ENCODE data around the gene DCANP1. TPM values are rescaled to one million over a fixed set of nuclear protein-coding genes. Genes with fewer than 3 reads are reported as not detected.

Gene DCANP1
- total RNA-seq, 4 donors from 2014 or later = 0.26 TPM; not detected in 3

DNA sequence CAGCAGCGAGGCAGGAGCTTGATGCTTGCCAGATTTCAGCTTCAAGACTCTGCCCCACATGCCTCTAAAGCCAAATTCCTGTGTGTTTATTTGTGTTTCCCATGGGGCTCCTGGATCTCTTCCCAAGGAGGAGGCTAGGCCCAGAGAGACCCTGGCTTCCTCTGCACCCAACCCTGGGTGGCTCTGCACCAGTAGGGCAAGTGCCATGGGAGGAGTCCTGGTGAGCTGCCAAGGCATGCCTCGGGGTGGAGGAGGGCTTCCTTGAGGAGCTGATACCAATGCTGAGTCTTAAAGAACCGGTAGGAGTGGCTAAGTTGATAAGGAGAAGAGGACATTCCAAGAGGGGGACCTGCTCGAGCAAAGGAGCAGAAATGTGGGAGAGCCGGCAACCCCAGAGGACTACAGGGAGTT lies 11.8 kb upstream of the DCANP1 start:
- no peaks in the 10 kb centered on the region for H3K9me3 ChIP-seq
- no peak overlapping the region for H3K27ac ChIP-seq (replicated peaks in 1 of 4)
- H3K4me3 ChIP-seq = no peak overlapping the region
- 54% methylated on average over 4 of the region's 5 CpGs for WGBS
- TF ChIP-seq, protein P1, sequence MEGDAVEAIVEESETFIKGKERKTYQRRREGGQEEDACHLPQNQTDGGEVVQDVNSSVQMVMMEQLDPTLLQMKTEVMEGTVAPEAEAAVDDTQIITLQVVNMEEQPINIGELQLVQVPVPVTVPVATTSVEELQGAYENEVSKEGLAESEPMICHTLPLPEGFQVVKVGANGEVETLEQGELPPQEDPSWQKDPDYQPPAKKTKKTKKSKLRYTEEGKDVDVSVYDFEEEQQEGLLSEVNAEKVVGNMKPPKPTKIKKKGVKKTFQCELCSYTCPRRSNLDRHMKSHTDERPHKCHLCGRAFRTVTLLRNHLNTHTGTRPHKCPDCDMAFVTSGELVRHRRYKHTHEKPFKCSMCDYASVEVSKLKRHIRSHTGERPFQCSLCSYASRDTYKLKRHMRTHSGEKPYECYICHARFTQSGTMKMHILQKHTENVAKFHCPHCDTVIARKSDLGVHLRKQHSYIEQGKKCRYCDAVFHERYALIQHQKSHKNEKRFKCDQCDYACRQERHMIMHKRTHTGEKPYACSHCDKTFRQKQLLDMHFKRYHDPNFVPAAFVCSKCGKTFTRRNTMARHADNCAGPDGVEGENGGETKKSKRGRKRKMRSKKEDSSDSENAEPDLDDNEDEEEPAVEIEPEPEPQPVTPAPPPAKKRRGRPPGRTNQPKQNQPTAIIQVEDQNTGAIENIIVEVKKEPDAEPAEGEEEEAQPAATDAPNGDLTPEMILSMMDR (IDR thresholded peaks at IDR 0.05) = no peak
- TF ChIP-seq POLR2A (IDR thresholded peaks at IDR 0.05; ENCODE audit: low read depth) (no peak), EP300 (IDR thresholded peaks at IDR 0.05) (no peak), POLR2AphosphoS5 (IDR thresholded peaks at IDR 0.05) (no peak)
- intact Hi-C loops (cut with DNase I) = no loop called here
- DNase-seq (ENCODE audit: extremely low spot score) = no peak
- no peaks in the 10 kb centered on the region for H3K4me1 ChIP-seq
- H3K36me3 ChIP-seq = no peaks in the 10 kb centered on the region
- H3K27me3 ChIP-seq = peaks cover 0 to 71% (median 0%) of the 10 kb centered on the region in 4 donors

DNA sequence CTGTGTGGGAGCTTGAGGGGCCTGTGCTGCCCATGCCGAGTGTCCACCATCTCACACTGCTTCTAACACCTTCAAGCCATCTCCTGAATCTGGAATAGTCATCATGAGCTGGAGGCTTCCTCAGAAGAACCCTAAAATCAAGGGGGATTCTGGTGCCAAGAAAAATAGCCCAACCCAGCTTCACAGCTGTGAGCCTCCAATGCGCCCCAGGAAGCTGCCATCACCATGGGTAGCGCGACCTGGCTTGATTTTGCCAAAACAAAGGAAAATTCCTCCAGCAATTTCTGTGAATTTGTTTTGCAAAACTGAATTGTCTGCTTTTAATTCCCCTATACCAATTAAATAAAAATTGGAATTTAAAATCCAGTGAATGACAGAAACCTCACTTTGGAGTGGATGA lies 11.2 kb upstream of the DCANP1 start:
- Histone ChIP-seq H3K27me3 (peaks cover 0 to 65% (median 0%) of the 10 kb centered on the region in 4 donors), H3K36me3 (no peaks in the 10 kb centered on the region), H3K4me1 (no peaks in the 10 kb centered on the region), H3K27ac (replicated peaks in 1 of 4) (no peak overlapping the region), H3K4me3 (no peak overlapping the region), H3K9me3 (no peaks in the 10 kb centered on the region)
- no peak for DNase-seq (ENCODE audit: extremely low spot score)
- intact Hi-C loops (cut with DNase I) = no loop called here
- 91% methylated on average over 4 of the region's 4 CpGs for WGBS
- no peak for TF ChIP-seq POLR2AphosphoS5 (IDR thresholded peaks at IDR 0.05)
- no peak for TF ChIP-seq POLR2A (IDR thresholded peaks at IDR 0.05; ENCODE audit: low read depth)
- TF ChIP-seq EP300 (IDR thresholded peaks at IDR 0.05) = no peak
- TF ChIP-seq, protein P1 (IDR thresholded peaks at IDR 0.05) = no peak

DNA sequence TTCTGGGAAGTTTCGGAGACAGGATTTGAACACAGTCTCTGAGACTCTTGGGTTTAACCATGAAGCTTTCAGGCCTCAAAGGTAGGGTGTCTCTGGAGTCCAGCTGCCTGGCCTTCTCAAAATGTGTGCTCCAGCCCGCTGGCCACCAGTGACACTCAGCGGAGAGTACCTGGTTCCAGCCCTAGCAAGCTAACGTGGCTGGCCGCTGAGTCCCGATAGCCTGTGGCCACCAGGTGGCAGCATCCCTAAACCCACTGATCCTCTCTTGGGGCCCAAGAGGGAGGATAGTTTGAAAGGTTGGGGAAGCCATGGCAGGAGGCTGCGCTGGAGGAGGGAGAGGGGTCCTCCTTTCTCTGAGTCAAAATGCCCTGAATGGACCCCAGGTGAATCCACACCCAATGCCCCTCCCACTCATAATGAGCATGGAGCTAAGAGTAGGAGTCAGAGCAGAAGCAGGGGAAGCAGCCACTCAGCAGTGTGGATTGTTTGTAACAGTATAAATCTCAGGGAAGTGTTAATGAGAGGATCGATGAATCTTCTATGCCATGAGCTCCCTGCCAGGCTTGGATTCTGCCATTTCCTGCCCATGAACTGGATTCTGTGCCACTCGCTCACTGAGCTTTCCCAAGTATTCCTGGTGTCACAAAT lies 10.4 kb upstream of the DCANP1 start:
- peaks cover 0 to 61% (median 0%) of the 10 kb centered on the region in 4 donors for H3K27me3 ChIP-seq
- WGBS = 76% methylated on average over 4 of the region's 9 CpGs

DNA sequence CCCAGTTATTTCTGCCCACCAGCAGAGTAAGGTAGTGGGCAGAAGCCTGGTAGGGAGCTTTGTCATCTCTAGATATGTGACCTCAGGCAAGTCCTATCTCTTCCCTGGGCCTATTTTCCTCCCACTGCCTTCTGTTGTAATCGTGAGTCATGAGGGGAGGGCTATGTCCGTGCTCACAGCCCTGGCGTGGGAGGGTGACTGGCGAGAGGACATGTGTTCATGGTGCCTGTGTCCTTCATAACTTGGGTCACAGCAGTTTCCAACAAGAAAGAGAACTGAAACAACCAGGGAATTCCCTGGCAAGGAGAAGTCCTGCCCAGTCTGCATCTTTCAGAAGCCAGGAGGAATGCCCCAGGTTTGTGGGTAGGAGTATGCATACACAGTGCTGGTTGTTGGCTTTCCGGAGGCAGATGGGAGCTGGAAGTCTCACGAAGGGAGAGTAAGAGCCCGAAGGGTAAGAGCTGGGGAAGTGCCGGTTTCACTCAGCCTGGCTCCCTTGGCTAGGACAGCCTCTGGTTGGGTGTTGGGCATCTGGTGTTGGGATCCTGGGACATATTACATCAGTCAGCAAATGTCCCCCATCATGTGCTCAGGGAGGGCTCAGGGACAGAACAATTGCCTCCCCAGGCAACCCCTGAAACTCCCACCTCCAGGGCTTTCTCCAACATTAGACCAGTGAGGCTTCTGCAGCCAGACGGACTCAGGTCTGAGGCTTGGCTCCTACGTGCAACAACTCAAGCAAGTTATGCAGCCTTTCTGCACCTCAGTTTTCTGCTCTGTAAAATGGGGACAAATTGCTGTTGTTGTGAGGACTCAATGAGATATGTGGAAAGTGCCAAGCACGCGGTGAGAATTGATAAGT lies 9.3 kb upstream of the DCANP1 start:
- no peak for DNase-seq (ENCODE audit: extremely low spot score)
- intact Hi-C loops (cut with DNase I) = no loop called here
- WGBS = 79% methylated on average over 12 of the region's 12 CpGs

More for the DNA sequence above, 10.4 kb upstream of the DCANP1 start:
- H3K4me3 ChIP-seq = no peak overlapping the region
- no peaks in the 10 kb centered on the region for H3K9me3 ChIP-seq
- TF ChIP-seq POLR2A (IDR thresholded peaks at IDR 0.05; ENCODE audit: low read depth) (no peak), POLR2AphosphoS5 (IDR thresholded peaks at IDR 0.05) (no peak), EP300 (IDR thresholded peaks at IDR 0.05) (no peak)
- TF ChIP-seq, protein P1 (IDR thresholded peaks at IDR 0.05) = peak; percentile 48 to 81 (median 55)
- no peaks in the 10 kb centered on the region for H3K4me1 ChIP-seq
- intact Hi-C loops (cut with DNase I) = no loop called here
- no peak overlapping the region for H3K27ac ChIP-seq (replicated peaks in 1 of 4)
- H3K36me3 ChIP-seq = no peaks in the 10 kb centered on the region
- DNase-seq (ENCODE audit: extremely low spot score) = no peak

More for the DNA sequence above, 9.3 kb upstream of the DCANP1 start:
- Histone ChIP-seq H3K36me3 (no peaks in the 10 kb centered on the region), H3K9me3 (no peaks in the 10 kb centered on the region), H3K27ac (replicated peaks in 1 of 4) (no peak overlapping the region), H3K27me3 (peaks cover 0 to 60% (median 0%) of the 10 kb centered on the region in 4 donors), H3K4me3 (no peak overlapping the region), H3K4me1 (no peaks in the 10 kb centered on the region)
- TF ChIP-seq POLR2AphosphoS5 (IDR thresholded peaks at IDR 0.05) (no peak), EP300 (IDR thresholded peaks at IDR 0.05) (no peak), POLR2A (IDR thresholded peaks at IDR 0.05; ENCODE audit: low read depth) (no peak)
- TF ChIP-seq, protein P1 (IDR thresholded peaks at IDR 0.05) = no peak

Data from esophagus muscularis mucosa (tissue), 4 donors.